ENCODE measurements around the gene ZNF577. TPM values are rescaled to one million over a fixed set of nuclear protein-coding genes. Genes with fewer than 3 reads are reported as not detected.
A peak's percentile ranks its signal among the peaks of the same experiment; 100 is the strongest.

Gene ZNF577
- total RNA-seq, 8 experiments from 2014 or later: 13.1 to 32.0 (median 18.7) TPM

DNA sequence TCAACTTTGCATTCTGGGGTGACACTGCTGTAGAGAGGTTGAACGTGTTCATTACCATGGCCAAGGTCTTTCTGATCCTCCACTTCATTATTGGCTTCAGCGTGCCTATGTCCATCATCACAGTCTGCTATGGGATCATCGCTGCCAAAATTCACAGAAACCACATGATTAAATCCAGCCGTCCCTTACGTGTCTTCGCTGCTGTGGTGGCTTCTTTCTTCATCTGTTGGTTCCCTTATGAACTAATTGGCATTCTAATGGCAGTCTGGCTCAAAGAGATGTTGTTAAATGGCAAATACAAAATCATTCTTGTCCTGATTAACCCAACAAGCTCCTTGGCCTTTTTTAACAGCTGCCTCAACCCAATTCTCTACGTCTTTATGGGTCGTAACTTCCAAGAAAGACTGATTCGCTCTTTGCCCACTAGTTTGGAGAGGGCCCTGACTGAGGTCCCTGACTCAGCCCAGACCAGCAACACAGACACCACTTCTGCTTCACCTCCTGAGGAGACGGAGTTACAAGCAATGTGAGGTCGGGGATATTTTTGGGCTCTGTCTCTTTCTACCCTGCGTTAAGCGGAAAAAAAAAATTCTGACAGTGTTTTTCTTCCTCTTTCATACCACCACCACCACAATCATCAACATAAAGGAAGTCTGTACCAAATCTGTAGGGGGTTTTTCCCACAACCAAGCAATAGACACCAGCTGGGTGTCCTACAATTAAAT, 63.3 kb downstream of the ZNF577 start:
- no peak for ATAC-seq (replicated peaks in 6 of 8)
- WGBS, 10 experiments: 22 to 100% (median 78%) methylated on average over 3 to 13 of the region's 13 CpGs
- Histone ChIP-seq H3K27ac (no peak overlapping the region), H3K4me3 (no peak overlapping the region), H3K4me1 (replicated peaks in 1 of 2) (no peaks in the 10 kb centered on the region)
- in situ Hi-C loops (cut with MboI; ENCODE audit: low pct_unique_long_range_greater_than_20kb in 2 of 9, low sequenced_read_pairs in 9 of 9, unreplicated experiment in 9 of 9): no loop called here

GRCh38 chr19:51822946-51823345, 64.8 kb downstream of the ZNF577 start:
- 38 to 100% (median 83%) methylated on average over 1 to 3 of the region's 3 CpGs; no CpG with 5 or more reads in 3 of the 10 experiments for WGBS, 10 experiments
- Histone ChIP-seq H3K4me1 (replicated peaks in 1 of 2) (no peaks in the 10 kb centered on the region), H3K27ac (no peak overlapping the region), H3K4me3 (no peak overlapping the region)
- in situ Hi-C loops (cut with MboI; ENCODE audit: low pct_unique_long_range_greater_than_20kb in 2 of 9, low sequenced_read_pairs in 9 of 9, unreplicated experiment in 9 of 9): no loop called here
- no peak for ATAC-seq (replicated peaks in 6 of 8)

GRCh38 chr19:51822325-51822724, 65.4 kb downstream of the ZNF577 start:
- no peak overlapping the region for H3K4me3 ChIP-seq
- no peaks in the 10 kb centered on the region for H3K4me1 ChIP-seq (replicated peaks in 1 of 2)
- 50 to 88% (median 60%) methylated on average over 2 of the region's 2 CpGs; no CpG with 5 or more reads in 4 of the 10 experiments for WGBS, 10 experiments
- in situ Hi-C loops (cut with MboI; ENCODE audit: low pct_unique_long_range_greater_than_20kb in 2 of 9, low sequenced_read_pairs in 9 of 9, unreplicated experiment in 9 of 9): no loop called here
- no peak overlapping the region for H3K27ac ChIP-seq
- peak in 2 of 8 experiments; percentile 98 to 99 for ATAC-seq (replicated peaks in 6 of 8)

GRCh38 chr19:51821921-51822320, 65.8 kb downstream of the ZNF577 start:
- Histone ChIP-seq H3K27ac (no peak overlapping the region), H3K4me1 (replicated peaks in 1 of 2) (no peaks in the 10 kb centered on the region), H3K4me3 (no peak overlapping the region)
- ATAC-seq (replicated peaks in 6 of 8): peak in 2 of 8 experiments; percentile 26 to 31
- in situ Hi-C loops (cut with MboI; ENCODE audit: low pct_unique_long_range_greater_than_20kb in 2 of 9, low sequenced_read_pairs in 9 of 9, unreplicated experiment in 9 of 9): no loop called here

DNA sequence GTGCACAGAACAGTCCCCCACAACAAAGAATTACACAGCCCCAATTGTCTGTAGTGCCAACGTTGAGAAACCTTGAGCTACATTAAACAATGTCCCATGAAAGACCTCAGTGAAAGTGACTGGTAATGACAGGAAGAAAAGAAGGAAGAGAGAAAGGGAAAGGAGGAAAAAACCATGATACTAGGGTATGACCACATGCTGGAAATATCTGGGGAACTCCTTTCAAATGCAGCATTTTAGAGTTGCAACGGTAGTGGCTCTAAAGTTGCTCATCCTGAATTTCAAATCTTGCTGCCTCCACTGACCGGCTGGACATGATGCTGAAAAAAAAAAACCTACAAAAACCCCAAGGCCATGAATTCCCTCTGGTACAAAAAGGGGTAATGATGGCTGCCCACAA, 66.3 kb downstream of the ZNF577 start:
- in situ Hi-C loops (cut with MboI; ENCODE audit: low pct_unique_long_range_greater_than_20kb in 2 of 9, low sequenced_read_pairs in 9 of 9, unreplicated experiment in 9 of 9): no loop called here
- no peak for ATAC-seq (replicated peaks in 6 of 8)
- Histone ChIP-seq H3K4me1 (replicated peaks in 1 of 2) (no peaks in the 10 kb centered on the region), H3K4me3 (no peak overlapping the region), H3K27ac (no peak overlapping the region)
- 25 to 89% (median 56%) methylated on average over 2 to 3 of the region's 3 CpGs; no CpG with 5 or more reads in 1 of the 10 experiments for WGBS, 10 experiments

Other genes with a start within 250 kb of the ZNF577 start
- gene SIGLEC14, start 241.1 kb downstream of the ZNF577 start, total RNA-seq: under 1 TPM in 1 of 8 experiments, not detected in 7; 0.24 TPM
- gene SPACA6, start 194.6 kb downstream of the ZNF577 start, total RNA-seq: 10 to 100 TPM in 4 of 8 experiments, 1 to 10 TPM in 4; 2.6 to 41.8 (median 9.5) TPM
- gene HAS1, start 164.0 kb downstream of the ZNF577 start, total RNA-seq: 10 to 100 TPM in 1 of 8 experiments, 1 to 10 TPM in 2, under 1 TPM in 3, not detected in 2; 0.22 to 23.8 (median 1.7) TPM
- gene FPR1, start 136.1 kb downstream of the ZNF577 start, total RNA-seq: under 1 TPM in 3 of 8 experiments, not detected in 5; 0.36 to 0.97 (median 0.43) TPM
- gene FPR2, start 126.8 kb downstream of the ZNF577 start, total RNA-seq: under 1 TPM in 3 of 8 experiments, not detected in 5; 0.15 to 0.33 (median 0.21) TPM
- gene FPR3, start 92.8 kb downstream of the ZNF577 start, total RNA-seq: under 1 TPM in 6 of 8 experiments, not detected in 2; 0.05 to 0.64 (median 0.21) TPM
- 10 to 100 TPM in 7 of 8 experiments, 1 to 10 TPM in 1; 8.8 to 23.1 (median 17.3) TPM for gene ZNF649, start 17.1 kb upstream of the ZNF577 start, total RNA-seq
- 1 to 10 TPM; 4.2 to 8.5 (median 6.8) TPM for gene ZNF613, start 39.5 kb upstream of the ZNF577 start, total RNA-seq
- gene ZNF350, start 98.9 kb upstream of the ZNF577 start, total RNA-seq: 10 to 100 TPM in 3 of 8 experiments, 1 to 10 TPM in 5; 2.8 to 18.3 (median 7.2) TPM
- 10 to 100 TPM in 3 of 8 experiments, 1 to 10 TPM in 5; 5.3 to 13.5 (median 8.0) TPM for gene ZNF615, start 120.3 kb upstream of the ZNF577 start, total RNA-seq
- gene ZNF614, start 140.4 kb upstream of the ZNF577 start, total RNA-seq: 10 to 100 TPM in 7 of 8 experiments, 1 to 10 TPM in 1; 10.0 to 12.8 (median 12.0) TPM
- 10 to 100 TPM; 10.1 to 23.8 (median 15.6) TPM for gene ZNF432, start 160.9 kb upstream of the ZNF577 start, total RNA-seq
- 10 to 100 TPM; 10.8 to 28.3 (median 23.0) TPM for gene ZNF841, start 207.8 kb upstream of the ZNF577 start, total RNA-seq

Data from motor neuron (in vitro differentiated cells).